K562 (cell line): Measurements from ENCODE around the gene RER1. TPM values are rescaled to one million over a fixed set of nuclear protein-coding genes. Genes with fewer than 3 reads are reported as not detected.

Experiments
- ATAC-seq: fragments of 200-7000 bp; cut with Tn5 transposase; 3 replicates; pipeline ENCODE4 v1.9.1; 2020; ENCODE audit warnings: moderate library complexity
- BruUV-seq: library from RNA; stranded (reverse); fragments of 400-500 nt; replicated peaks from 2 replicates; lab custom pipeline; 2021; lab: Mats Ljungman, UMichigan
- CTCF ChIA-PET: fragments of 300-600 bp; formaldehyde crosslinking; extraction: SDS; loops from one replicate; lab custom pipeline; 2021; ENCODE audit warnings: low intra/inter-chr PET ratio; lab: Yijun Ruan, JAX
- POLR2A ChIA-PET: fragments of 300-600, 350-650 bp; sonication (Branson Sonifier 250); formaldehyde crosslinking; extraction: SDS; loops from one replicate; lab custom pipeline; 2021; ENCODE audit warnings: antibody characterized with exemption, inconsistent platforms; lab: Yijun Ruan, JAX
- DNase-seq, 4 experiments: peaks; one replicate each; pipeline versions ENCODE4 v3.0.0 to v3.0.0-alpha.2; 2011 to 2018; ENCODE audit warnings: low spot score in 3 of 4, mixed read lengths in 3 of 4; ENCODE audit errors: extremely low read depth in 1 of 4
- FAIRE-seq: peaks from 2 replicates; lab custom pipeline; 2011; peaks lifted over from hg19 to GRCh38; lab: Jason Lieb, UNC
- H2AFZ ChIP-seq: 2 replicates; pipeline ENCODE4 v1.6.0; 2011; ENCODE audit warnings: low read depth, low read length, control low read depth, inconsistent platforms
- H3K27ac ChIP-seq: fragments of 200-600 bp; 3 replicates; pipeline ENCODE4 v1.8.0; 2011; ENCODE audit warnings: low read depth, mild to moderate bottlenecking, control low read depth, inconsistent platforms, low read length, moderate library complexity, mixed read lengths; ENCODE audit errors: extremely low read depth
- H3K27me3 ChIP-seq, 2 experiments: fragments of 300-600 bp in 1 of 2; 2 replicates in 1 of 2; 3 replicates in 1 of 2; pipeline versions ENCODE4 v1.6.0 to v1.8.0; 2011; ENCODE audit warnings: inconsistent platforms in 2 of 2, low read length in 2 of 2, mild to moderate bottlenecking in 1 of 2, mixed read lengths in 1 of 2, moderate library complexity in 1 of 2; ENCODE audit not compliant: control insufficient read depth in 2 of 2, insufficient read depth in 2 of 2
- H3K36me3 ChIP-seq: fragments of 300-600 bp; 3 replicates; pipeline ENCODE4 v1.8.0; 2011; ENCODE audit warnings: mild to moderate bottlenecking, low read length, inconsistent platforms; ENCODE audit not compliant: control insufficient read depth, insufficient read depth
- H3K4me1 ChIP-seq, 2 experiments: fragments of 200-600 bp in 1 of 2; replicated peaks in 1 of 2; 2 replicates in 1 of 2; 3 replicates in 1 of 2; pipeline versions ENCODE4 v1.5.1 to v1.8.0; 2011; ENCODE audit warnings: inconsistent platforms in 2 of 2, low read length in 2 of 2, mild to moderate bottlenecking in 1 of 2, mixed read lengths in 1 of 2, moderate library complexity in 1 of 2; ENCODE audit not compliant: control insufficient read depth in 2 of 2, insufficient read depth in 2 of 2
- H3K4me2 ChIP-seq: 2 replicates; pipeline ENCODE4 v1.6.1; 2011; ENCODE audit warnings: low read length, control low read depth, inconsistent platforms, mixed read lengths; ENCODE audit not compliant: insufficient read depth
- H3K4me3 ChIP-seq: fragments of 200-600 bp; sonication (generic), shearing (Covaris generic); 2 replicates; pipeline ENCODE4 v1.5.1; 2016; ENCODE audit warnings: control low read depth, inconsistent platforms
- H3K79me2 ChIP-seq: fragments of 200-600 bp; 3 replicates; pipeline ENCODE4 v1.8.0; 2011; ENCODE audit warnings: low read length, inconsistent platforms; ENCODE audit not compliant: control insufficient read depth, insufficient read depth
- H3K9ac ChIP-seq, 2 experiments: 2 replicates each; pipeline versions ENCODE4 v1.6.0 to v1.6.1; 2011; ENCODE audit warnings: low read depth in 2 of 2, low read length in 2 of 2, control low read depth in 1 of 2, inconsistent platforms in 1 of 2, mild to moderate bottlenecking in 1 of 2, mixed read lengths in 1 of 2; ENCODE audit not compliant: insufficient read depth in 1 of 2
- H3K9me1 ChIP-seq: one replicate; pipeline ENCODE4 v1.6.0; 2011; ENCODE audit warnings: inconsistent platforms, mild to moderate bottlenecking, low read length, moderate library complexity; ENCODE audit not compliant: control insufficient read depth, insufficient read depth
- H3K9me3 ChIP-seq: replicated peaks from 2 replicates; pipeline ENCODE4 v1.5.1; 2011; ENCODE audit warnings: low read depth, low read length, inconsistent platforms; ENCODE audit not compliant: control insufficient read depth, insufficient read depth
- H4K20me1 ChIP-seq: replicated peaks from 2 replicates; pipeline ENCODE4 v1.6.1; 2011; ENCODE audit warnings: low read length, inconsistent platforms, mixed read lengths; ENCODE audit not compliant: control insufficient read depth, insufficient read depth
- E2F3 ChIP-seq: fragments of 250-450 bp; sonication (Bioruptor Pico); IDR thresholded peaks from 2 replicates; pipeline ENCODE4 v1.4.0; 2020; ENCODE audit warnings: mild to moderate bottlenecking
- FIP1L1 ChIP-seq: fragments of 200-400 bp; formaldehyde crosslinking; IDR thresholded peaks from 2 replicates; pipeline ENCODE4 v1.6.1; 2018; ENCODE audit warnings: mild to moderate bottlenecking, low read depth, low read length; ENCODE audit not compliant: poor library complexity, severe bottlenecking
- PHF20 ChIP-seq: fragments of 450-650 bp; IDR thresholded peaks from 2 replicates; pipeline ENCODE4 v1.6.1; 2018; ENCODE audit not compliant: partially characterized antibody
- POLR2H ChIP-seq: IDR thresholded peaks from 2 replicates; pipeline ENCODE4 v1.6.1; 2016; ENCODE audit warnings: missing genetic modification characterization, low read depth, mild to moderate bottlenecking, control low read depth, missing compliant biosample characterization, moderate library complexity
- XRCC3 ChIP-seq: fragments of 450-650 bp; IDR thresholded peaks from 2 replicates; pipeline ENCODE4 v1.6.1; 2017; ENCODE audit warnings: mild to moderate bottlenecking, moderate library complexity
- WGBS: fragments of 100-300 bp; shearing (Covaris generic); methylation state at CpG from one replicate; pipeline ENCODE4 v1.1.6; 2016; ENCODE audit warnings: low coverage, mixed read lengths; ENCODE audit not compliant: insufficient coverage; ENCODE audit errors: missing lambda C conversion rate; 5-methylcytosine and 5-hydroxymethylcytosine counted together
- in situ Hi-C: fragments of 300-500 bp; cut with MboI; formaldehyde crosslinking; loops from 4 replicates; pipeline ENCODE4 v1.15.0; 2018; ENCODE audit warnings: inconsistent platforms, mixed read lengths
- intact Hi-C: fragments of 100-400 bp; cut with micrococcal nuclease; formaldehyde crosslinking; loops from 2 replicates; pipeline ENCODE4 v1.14.2; 2022
- polyA plus RNA-seq, 8 experiments: library from polyadenylated mRNA; depleted of rRNA in 4 of 8; stranded (reverse) in 5 of 8; unstranded in 3 of 8; fragments of >200 nt; fragmentation: Nextera tagmentation in 2 of 8; fragmentation: Illumina TruSeq in 1 of 8; extraction: Ambion mirVana in 2 of 8; extraction: Trizol in 1 of 8; gene quantifications; 2 replicates each; pipeline versions ENCODE4 v1.2.1 to v1.2.3, GENCODE V29; 2011 to 2014; ENCODE audit warnings: inconsistent platforms in 1 of 8, missing spikeins in 1 of 8
- total RNA-seq, 7 experiments: library from RNA; depleted of rRNA in 6 of 7; stranded (reverse); fragments of >200 nt in 6 of 7; fragmentation: Illumina TruSeq in 2 of 7; extraction: Trizol in 2 of 7; gene quantifications; 2 replicates each; pipeline versions ENCODE4 v1.2.1 to v1.2.3, GENCODE V29; 2011 to 2021; ENCODE audit warnings: low replicate concordance in 1 of 7
- TF ChIP-seq, protein P1 (sequence below): sonication (generic); formaldehyde crosslinking; IDR thresholded peaks from 2 replicates; pipeline ENCODE4 v1.8.1; 2023; ENCODE audit warnings: mild to moderate bottlenecking, missing genetic modification reagents
- TF ChIP-seq, protein P2 (sequence below): fragments of 250-450 bp; sonication (Bioruptor Pico); IDR thresholded peaks from 2 replicates; pipeline ENCODE4 v1.5.0; 2021; ENCODE audit warnings: mild to moderate bottlenecking, borderline replicate concordance
- TF ChIP-seq, protein P3 (sequence below): fragments of 150-350 bp; IDR thresholded peaks from 2 replicates; pipeline ENCODE4 v1.6.1; 2014; ENCODE audit warnings: low read depth, mild to moderate bottlenecking, low read length, borderline replicate concordance
- TF ChIP-seq, protein P4 (sequence below): fragments of 250-450 bp; sonication (Bioruptor Pico); IDR thresholded peaks from 2 replicates; pipeline ENCODE4 v1.8.0; 2022; ENCODE audit warnings: inconsistent platforms
- TF ChIP-seq, protein P5 (sequence below): IDR thresholded peaks from 2 replicates; pipeline ENCODE4 v1.6.1; 2011; ENCODE audit not compliant: insufficient read length; ENCODE audit errors: extremely low read depth

The RER1 gene
- total and polyA plus RNA-seq, 9 of the 15 experiments (the other 6 are each of a cell fraction or from before 2014, with no cell fraction given), result 19.6 to 354 (median 183) TPM

DNA sequence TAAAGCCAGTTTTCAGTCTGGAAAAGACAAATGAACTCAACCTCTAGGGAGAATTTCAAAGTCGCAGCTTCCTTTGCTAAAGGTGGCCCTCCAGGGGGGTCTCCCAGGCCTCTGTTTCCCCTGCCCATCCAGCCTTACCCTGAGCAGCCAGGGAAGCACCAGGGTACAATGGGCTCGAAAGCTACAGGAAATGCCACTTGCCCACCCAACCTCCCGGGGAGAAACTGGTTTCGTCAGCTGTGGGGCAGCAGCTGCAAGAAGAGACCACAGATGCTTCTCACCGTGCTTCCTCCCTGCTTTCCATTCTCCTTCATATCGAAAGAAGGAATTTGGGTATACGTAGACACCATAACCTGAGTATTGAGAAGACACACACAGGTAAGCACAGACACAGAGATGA is 2.0 kb upstream of the RER1 start:
- Histone ChIP-seq H3K27me3 (no peaks in the 10 kb centered on the region), H3K4me3 (no peak overlapping the region), H3K9me3 (no peaks in the 10 kb centered on the region), H3K79me2 (peaks cover 46% of the 10 kb centered on the region), H2AFZ (no peak overlapping the region), H3K27ac (no peak overlapping the region)
- BruUV-seq, result no TSS peak
- DNase-seq (no peak), ATAC-seq (no peak)
- POLR2A ChIA-PET, result interaction anchor here (1.2 kb wide), 1 partner anchor 18 kb away, joined by 3 read pairs; no protein-coding TSS in a partner anchor
- in situ Hi-C loops, result no loop called here
- TF ChIP-seq E2F3 (CRISPR knock-in tag), result no peak
- TF ChIP-seq POLR2H (tag), result no peak
- TF ChIP-seq, protein P1, sequence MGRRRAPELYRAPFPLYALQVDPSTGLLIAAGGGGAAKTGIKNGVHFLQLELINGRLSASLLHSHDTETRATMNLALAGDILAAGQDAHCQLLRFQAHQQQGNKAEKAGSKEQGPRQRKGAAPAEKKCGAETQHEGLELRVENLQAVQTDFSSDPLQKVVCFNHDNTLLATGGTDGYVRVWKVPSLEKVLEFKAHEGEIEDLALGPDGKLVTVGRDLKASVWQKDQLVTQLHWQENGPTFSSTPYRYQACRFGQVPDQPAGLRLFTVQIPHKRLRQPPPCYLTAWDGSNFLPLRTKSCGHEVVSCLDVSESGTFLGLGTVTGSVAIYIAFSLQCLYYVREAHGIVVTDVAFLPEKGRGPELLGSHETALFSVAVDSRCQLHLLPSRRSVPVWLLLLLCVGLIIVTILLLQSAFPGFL (CRISPR knock-in tag), result no peak
- no peak for TF ChIP-seq XRCC3
- TF ChIP-seq, protein P2, sequence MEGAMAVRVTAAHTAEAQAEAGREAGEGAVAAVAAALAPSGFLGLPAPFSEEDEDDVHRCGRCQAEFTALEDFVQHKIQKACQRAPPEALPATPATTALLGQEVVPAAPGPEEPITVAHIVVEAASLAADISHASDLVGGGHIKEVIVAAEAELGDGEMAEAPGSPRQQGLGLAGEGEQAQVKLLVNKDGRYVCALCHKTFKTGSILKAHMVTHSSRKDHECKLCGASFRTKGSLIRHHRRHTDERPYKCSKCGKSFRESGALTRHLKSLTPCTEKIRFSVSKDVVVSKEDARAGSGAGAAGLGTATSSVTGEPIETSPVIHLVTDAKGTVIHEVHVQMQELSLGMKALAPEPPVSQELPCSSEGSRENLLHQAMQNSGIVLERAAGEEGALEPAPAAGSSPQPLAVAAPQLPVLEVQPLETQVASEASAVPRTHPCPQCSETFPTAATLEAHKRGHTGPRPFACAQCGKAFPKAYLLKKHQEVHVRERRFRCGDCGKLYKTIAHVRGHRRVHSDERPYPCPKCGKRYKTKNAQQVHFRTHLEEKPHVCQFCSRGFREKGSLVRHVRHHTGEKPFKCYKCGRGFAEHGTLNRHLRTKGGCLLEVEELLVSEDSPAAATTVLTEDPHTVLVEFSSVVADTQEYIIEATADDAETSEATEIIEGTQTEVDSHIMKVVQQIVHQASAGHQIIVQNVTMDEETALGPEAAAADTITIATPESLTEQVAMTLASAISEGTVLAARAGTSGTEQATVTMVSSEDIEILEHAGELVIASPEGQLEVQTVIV (CRISPR knock-in tag), result no peak
- TF ChIP-seq, protein P3, sequence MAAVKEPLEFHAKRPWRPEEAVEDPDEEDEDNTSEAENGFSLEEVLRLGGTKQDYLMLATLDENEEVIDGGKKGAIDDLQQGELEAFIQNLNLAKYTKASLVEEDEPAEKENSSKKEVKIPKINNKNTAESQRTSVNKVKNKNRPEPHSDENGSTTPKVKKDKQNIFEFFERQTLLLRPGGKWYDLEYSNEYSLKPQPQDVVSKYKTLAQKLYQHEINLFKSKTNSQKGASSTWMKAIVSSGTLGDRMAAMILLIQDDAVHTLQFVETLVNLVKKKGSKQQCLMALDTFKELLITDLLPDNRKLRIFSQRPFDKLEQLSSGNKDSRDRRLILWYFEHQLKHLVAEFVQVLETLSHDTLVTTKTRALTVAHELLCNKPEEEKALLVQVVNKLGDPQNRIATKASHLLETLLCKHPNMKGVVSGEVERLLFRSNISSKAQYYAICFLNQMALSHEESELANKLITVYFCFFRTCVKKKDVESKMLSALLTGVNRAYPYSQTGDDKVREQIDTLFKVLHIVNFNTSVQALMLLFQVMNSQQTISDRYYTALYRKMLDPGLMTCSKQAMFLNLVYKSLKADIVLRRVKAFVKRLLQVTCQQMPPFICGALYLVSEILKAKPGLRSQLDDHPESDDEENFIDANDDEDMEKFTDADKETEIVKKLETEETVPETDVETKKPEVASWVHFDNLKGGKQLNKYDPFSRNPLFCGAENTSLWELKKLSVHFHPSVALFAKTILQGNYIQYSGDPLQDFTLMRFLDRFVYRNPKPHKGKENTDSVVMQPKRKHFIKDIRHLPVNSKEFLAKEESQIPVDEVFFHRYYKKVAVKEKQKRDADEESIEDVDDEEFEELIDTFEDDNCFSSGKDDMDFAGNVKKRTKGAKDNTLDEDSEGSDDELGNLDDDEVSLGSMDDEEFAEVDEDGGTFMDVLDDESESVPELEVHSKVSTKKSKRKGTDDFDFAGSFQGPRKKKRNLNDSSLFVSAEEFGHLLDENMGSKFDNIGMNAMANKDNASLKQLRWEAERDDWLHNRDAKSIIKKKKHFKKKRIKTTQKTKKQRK, result no peak
- TF ChIP-seq PHF20, result no peak
- TF ChIP-seq, protein P4, sequence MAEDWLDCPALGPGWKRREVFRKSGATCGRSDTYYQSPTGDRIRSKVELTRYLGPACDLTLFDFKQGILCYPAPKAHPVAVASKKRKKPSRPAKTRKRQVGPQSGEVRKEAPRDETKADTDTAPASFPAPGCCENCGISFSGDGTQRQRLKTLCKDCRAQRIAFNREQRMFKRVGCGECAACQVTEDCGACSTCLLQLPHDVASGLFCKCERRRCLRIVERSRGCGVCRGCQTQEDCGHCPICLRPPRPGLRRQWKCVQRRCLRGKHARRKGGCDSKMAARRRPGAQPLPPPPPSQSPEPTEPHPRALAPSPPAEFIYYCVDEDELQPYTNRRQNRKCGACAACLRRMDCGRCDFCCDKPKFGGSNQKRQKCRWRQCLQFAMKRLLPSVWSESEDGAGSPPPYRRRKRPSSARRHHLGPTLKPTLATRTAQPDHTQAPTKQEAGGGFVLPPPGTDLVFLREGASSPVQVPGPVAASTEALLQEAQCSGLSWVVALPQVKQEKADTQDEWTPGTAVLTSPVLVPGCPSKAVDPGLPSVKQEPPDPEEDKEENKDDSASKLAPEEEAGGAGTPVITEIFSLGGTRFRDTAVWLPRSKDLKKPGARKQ, result no peak
- TF ChIP-seq, protein P5, sequence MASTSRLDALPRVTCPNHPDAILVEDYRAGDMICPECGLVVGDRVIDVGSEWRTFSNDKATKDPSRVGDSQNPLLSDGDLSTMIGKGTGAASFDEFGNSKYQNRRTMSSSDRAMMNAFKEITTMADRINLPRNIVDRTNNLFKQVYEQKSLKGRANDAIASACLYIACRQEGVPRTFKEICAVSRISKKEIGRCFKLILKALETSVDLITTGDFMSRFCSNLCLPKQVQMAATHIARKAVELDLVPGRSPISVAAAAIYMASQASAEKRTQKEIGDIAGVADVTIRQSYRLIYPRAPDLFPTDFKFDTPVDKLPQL, result no peak
- TF ChIP-seq FIP1L1, result no peak
- TF ChIP-seq, all 486 proteins: peak for 0
- H3K9ac ChIP-seq, result peak overlapping the region in 1 of 2 experiments; percentile 97; a peak in 2 of 4 replicates
- peaks cover 28% of the 10 kb centered on the region for H3K36me3 ChIP-seq
- peak; percentile 11 for FAIRE-seq
- intact Hi-C loops, result loop anchor here (2.0 kb wide), 1 partner anchor 23 kb away; the partner anchor contains the start of gene PEX10
- H3K4me2 ChIP-seq, result peak overlapping the region; percentile 92; the same call in 1 of the 2 replicates
- CTCF ChIA-PET, result no interaction called here
- WGBS, result 91% methylated on average over 7 of the region's 7 CpGs
- peaks cover 11% of the 10 kb centered on the region; the same call in 1 of the 2 replicates for H4K20me1 ChIP-seq
- H3K4me1 ChIP-seq, result peaks cover 20 to 39% of the 10 kb centered on the region in 2 experiments
- H3K9me1 ChIP-seq, result peaks cover 11% of the 10 kb centered on the region
